ENCODE measurements around the gene MAML2.
"Not testable (repeated sequence)": the region's sequence is repeated elsewhere in the genome, so short reads cannot be mapped to it uniquely, and the experiment has no call there.

Gene MAML2

GRCh38 chr11:96293598-96294021, 49.4 kb downstream of the MAML2 start:
- DNase-seq (ENCODE audit: low read depth in 1 of 2, low spot score in 1 of 2), result no peak

GRCh38 chr11:96293109-96293508, 49.9 kb downstream of the MAML2 start:
- DNase-seq (ENCODE audit: low read depth in 1 of 2, low spot score in 1 of 2), result no peak

- no peak for DNase-seq (ENCODE audit: low read depth in 1 of 2, low spot score in 1 of 2)
Measured at GRCh38 chr11:96292291-96293010, 50.5 kb downstream of the MAML2 start.

- DNase-seq (ENCODE audit: low read depth in 1 of 2, low spot score in 1 of 2), result no peak
Measured at GRCh38 chr11:96290631-96291030, 52.4 kb downstream of the MAML2 start.

GRCh38 chr11:96290031-96290430, 53.0 kb downstream of the MAML2 start:
- no peak for DNase-seq (ENCODE audit: low read depth in 1 of 2, low spot score in 1 of 2)

- DNase-seq (ENCODE audit: low read depth in 1 of 2, low spot score in 1 of 2), result no peak
Measured at GRCh38 chr11:96288915-96289314, 54.1 kb downstream of the MAML2 start.

GRCh38 chr11:96287822-96288439, 55.1 kb downstream of the MAML2 start:
- no peak for DNase-seq (ENCODE audit: low read depth in 1 of 2, low spot score in 1 of 2)

GRCh38 chr11:96285985-96286384, 57.0 kb downstream of the MAML2 start:
- DNase-seq (ENCODE audit: low read depth in 1 of 2, low spot score in 1 of 2), result not testable (repeated sequence)

GRCh38 chr11:96284917-96285316, 58.1 kb downstream of the MAML2 start:
- DNase-seq (ENCODE audit: low read depth in 1 of 2, low spot score in 1 of 2), result no peak

- DNase-seq (ENCODE audit: low read depth in 1 of 2, low spot score in 1 of 2), result no peak
Measured at GRCh38 chr11:96284401-96284800, 58.6 kb downstream of the MAML2 start.

- DNase-seq (ENCODE audit: low read depth in 1 of 2, low spot score in 1 of 2), result no peak
Measured at GRCh38 chr11:96282625-96283220, 60.3 kb downstream of the MAML2 start.

- DNase-seq (ENCODE audit: low read depth in 1 of 2, low spot score in 1 of 2), result no peak
Measured at GRCh38 chr11:96280444-96280843, 62.6 kb downstream of the MAML2 start.

GRCh38 chr11:96279896-96280290, 63.1 kb downstream of the MAML2 start:
- no peak for DNase-seq (ENCODE audit: low read depth in 1 of 2, low spot score in 1 of 2)

- DNase-seq (ENCODE audit: low read depth in 1 of 2, low spot score in 1 of 2), result no peak
Measured at GRCh38 chr11:96279018-96279895, 63.7 kb downstream of the MAML2 start.

GRCh38 chr11:96278039-96278897, 64.7 kb downstream of the MAML2 start:
- no peak for DNase-seq (ENCODE audit: low read depth in 1 of 2, low spot score in 1 of 2)

- no peak for DNase-seq (ENCODE audit: low read depth in 1 of 2, low spot score in 1 of 2)
Measured at GRCh38 chr11:96277696-96278038, 65.3 kb downstream of the MAML2 start.

- no peak for DNase-seq (ENCODE audit: low read depth in 1 of 2, low spot score in 1 of 2)
Measured at GRCh38 chr11:96276836-96277235, 66.2 kb downstream of the MAML2 start.

GRCh38 chr11:96275801-96276594, 67.0 kb downstream of the MAML2 start:
- DNase-seq (ENCODE audit: low read depth in 1 of 2, low spot score in 1 of 2), result no peak

GRCh38 chr11:96273507-96273906, 69.5 kb downstream of the MAML2 start:
- no peak for DNase-seq (ENCODE audit: low read depth in 1 of 2, low spot score in 1 of 2)

Data from activated T-helper 1 cell treated with anti-CD3 and anti-CD28 coated beads, Interleukin-2, amount 50 U/mL, for 16 hours (primary cell).